ENCODE data around the gene NR3C2. TPM values are rescaled to one million over a fixed set of nuclear protein-coding genes. Genes with fewer than 3 reads are reported as not detected.
A peak's percentile ranks its signal among the peaks of the same experiment; 100 is the strongest.

Gene NR3C2
- total and polyA plus RNA-seq, 12 donors: 2.2 to 28.6 (median 23.3) TPM

DNA sequence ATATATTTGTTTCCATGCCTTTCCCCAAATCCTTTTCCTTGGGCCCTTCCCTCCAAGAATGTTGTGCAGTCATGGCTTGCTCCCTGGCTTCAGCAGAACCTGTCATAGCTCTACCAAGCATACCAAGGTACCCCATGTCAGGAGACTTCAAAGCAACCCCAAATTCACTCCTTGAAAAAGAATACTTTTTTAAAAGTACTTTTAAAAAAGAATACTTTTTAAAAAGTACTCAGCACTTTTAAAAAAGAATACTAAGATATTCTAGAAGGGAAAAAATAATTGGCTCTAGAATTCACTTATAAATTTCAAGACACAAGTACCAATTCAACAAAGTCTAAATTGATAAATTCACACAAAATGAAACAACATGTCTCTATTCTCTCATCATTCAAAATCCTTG is 76.0 kb downstream of the NR3C2 start:
- H3K27ac ChIP-seq: peak overlapping the region in 2 of 10 donors; percentile 3 to 14
- ATAC-seq (no peak), DNase-seq (no peak)
- no peaks in the 10 kb centered on the region for H3K9me3 ChIP-seq
- intact Hi-C loops (cut with DNase I): no loop called here
- H3K36me3 ChIP-seq: no peaks in the 10 kb centered on the region
- H3K4me1 ChIP-seq: peaks cover 0 to 38% (median 17%) of the 10 kb centered on the region in 9 donors
- no peaks in the 10 kb centered on the region for H3K27me3 ChIP-seq
- TF ChIP-seq, protein P1, sequence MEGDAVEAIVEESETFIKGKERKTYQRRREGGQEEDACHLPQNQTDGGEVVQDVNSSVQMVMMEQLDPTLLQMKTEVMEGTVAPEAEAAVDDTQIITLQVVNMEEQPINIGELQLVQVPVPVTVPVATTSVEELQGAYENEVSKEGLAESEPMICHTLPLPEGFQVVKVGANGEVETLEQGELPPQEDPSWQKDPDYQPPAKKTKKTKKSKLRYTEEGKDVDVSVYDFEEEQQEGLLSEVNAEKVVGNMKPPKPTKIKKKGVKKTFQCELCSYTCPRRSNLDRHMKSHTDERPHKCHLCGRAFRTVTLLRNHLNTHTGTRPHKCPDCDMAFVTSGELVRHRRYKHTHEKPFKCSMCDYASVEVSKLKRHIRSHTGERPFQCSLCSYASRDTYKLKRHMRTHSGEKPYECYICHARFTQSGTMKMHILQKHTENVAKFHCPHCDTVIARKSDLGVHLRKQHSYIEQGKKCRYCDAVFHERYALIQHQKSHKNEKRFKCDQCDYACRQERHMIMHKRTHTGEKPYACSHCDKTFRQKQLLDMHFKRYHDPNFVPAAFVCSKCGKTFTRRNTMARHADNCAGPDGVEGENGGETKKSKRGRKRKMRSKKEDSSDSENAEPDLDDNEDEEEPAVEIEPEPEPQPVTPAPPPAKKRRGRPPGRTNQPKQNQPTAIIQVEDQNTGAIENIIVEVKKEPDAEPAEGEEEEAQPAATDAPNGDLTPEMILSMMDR (IDR thresholded peaks at IDR 0.05): no peak
- H3K4me3 ChIP-seq: no peak overlapping the region

DNA sequence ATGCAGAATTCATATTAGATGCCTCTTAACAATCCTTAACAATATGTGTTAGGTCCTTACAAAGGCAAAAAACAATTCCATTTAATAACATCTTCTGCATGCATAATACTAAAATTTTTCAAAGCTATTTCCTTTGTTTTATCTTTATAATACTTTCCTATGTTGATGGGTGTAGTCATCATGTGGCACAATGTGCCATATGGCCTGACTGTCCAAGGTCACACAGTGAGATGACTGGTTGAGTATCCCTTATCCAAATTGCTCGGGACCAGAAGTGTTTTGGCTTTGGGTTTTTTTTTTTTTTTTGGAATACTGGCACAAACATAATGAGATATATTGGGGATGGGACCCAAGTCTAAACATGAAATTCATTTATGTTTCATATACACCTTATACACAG is 77.7 kb downstream of the NR3C2 start:
- DNase-seq (no peak), ATAC-seq (peak in 1 of 8 donors; percentile 53)
- WGBS, 2 donors: 52 to 61% methylated on average over 1 of the region's 1 CpG
- H3K36me3 ChIP-seq: no peaks in the 10 kb centered on the region
- peaks cover 0 to 52% (median 18%) of the 10 kb centered on the region in 9 donors for H3K4me1 ChIP-seq
- no peaks in the 10 kb centered on the region for H3K9me3 ChIP-seq
- intact Hi-C loops (cut with DNase I): no loop called here
- no peaks in the 10 kb centered on the region for H3K27me3 ChIP-seq
- H3K4me3 ChIP-seq: no peak overlapping the region
- TF ChIP-seq, protein P1 (IDR thresholded peaks at IDR 0.05): no peak
- no peak overlapping the region for H3K27ac ChIP-seq

GRCh38 chr4:148359769-148360168 is 82.4 kb downstream of the NR3C2 start:
- DNase-seq (no peak), ATAC-seq (no peak)
- Histone ChIP-seq H3K27ac (peak overlapping the region in 1 of 10 donors; percentile 1), H3K4me1 (peaks cover 0 to 42% (median 33%) of the 10 kb centered on the region in 9 donors), H3K4me3 (no peak overlapping the region), H3K9me3 (no peaks in the 10 kb centered on the region), H3K27me3 (no peaks in the 10 kb centered on the region), H3K36me3 (no peaks in the 10 kb centered on the region)
- intact Hi-C loops (cut with DNase I): no loop called here
- TF ChIP-seq, protein P1 (IDR thresholded peaks at IDR 0.05): no peak
- 49 to 52% methylated on average over 1 of the region's 1 CpG for WGBS, 2 donors

- Histone ChIP-seq H3K4me3 (peak overlapping the region in 1 of 10 donors; percentile 12), H3K9me3 (no peaks in the 10 kb centered on the region), H3K36me3 (no peaks in the 10 kb centered on the region), H3K27ac (peak overlapping the region in 7 of 10 donors; percentile 15 to 56 (median 37)), H3K27me3 (no peaks in the 10 kb centered on the region), H3K4me1 (peaks cover 0 to 30% (median 24%) of the 10 kb centered on the region in 9 donors)
- intact Hi-C loops (cut with DNase I): no loop called here
- peak in 1 of 2 donors; percentile 17 for DNase-seq
- TF ChIP-seq, protein P1 (IDR thresholded peaks at IDR 0.05): no peak
- 41 to 53% methylated on average over 4 of the region's 4 CpGs for WGBS, 2 donors
- ATAC-seq: peak; percentile 11 to 64 (median 44)
These were observed 86.6 kb downstream of the NR3C2 start for GRCh38 chr4:148355442-148356123.

Measured in heart right ventricle (tissue), 16 donors.